Stromal cell of bone marrow (primary cell): ENCODE measurements around the gene KCNN1.
A peak's percentile ranks its signal among the peaks of the same experiment; 100 is the strongest.

ENCODE experiments used
- DNase-seq: peaks from one replicate; pipeline ENCODE4 v3.0.0-alpha.2; 2012; ENCODE audit warnings: low read depth

Gene KCNN1

DNA sequence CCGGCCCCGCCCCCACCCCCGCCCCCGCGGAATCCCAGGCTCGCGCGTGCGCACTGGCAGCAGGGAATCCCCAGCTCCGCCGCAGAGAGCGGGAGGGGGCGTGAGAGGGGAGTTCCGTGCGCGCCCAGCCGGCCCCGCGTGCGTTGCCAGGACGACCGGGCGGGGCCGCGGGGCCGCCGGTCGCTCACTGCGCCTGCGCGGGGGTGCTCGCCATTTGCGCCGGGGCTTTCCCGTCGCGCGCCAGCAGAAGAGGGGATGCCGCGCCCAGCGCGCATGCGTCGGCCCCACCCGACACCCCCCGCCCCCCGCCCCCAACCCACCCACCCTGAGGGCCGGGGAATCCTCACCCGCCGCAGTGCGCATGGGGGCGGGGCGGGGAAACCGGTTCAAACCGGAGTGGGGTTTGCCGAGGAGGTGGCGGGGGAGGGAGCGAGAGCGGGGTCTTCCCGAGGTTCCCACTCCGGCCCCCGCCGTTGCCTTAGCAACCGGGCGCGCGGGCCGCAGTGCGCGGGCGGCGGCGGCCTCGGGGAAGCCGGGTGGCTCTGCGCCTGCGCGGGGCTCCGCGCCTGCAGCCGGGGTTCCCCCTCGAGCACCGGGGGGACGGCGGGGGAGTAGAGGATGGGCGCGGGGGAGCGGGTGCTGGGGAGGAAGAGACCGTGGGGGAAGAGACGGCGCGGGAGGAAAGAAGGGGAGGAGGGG lies 18.9 kb upstream of the KCNN1 start:
- peak; percentile 80 for DNase-seq

DNA sequence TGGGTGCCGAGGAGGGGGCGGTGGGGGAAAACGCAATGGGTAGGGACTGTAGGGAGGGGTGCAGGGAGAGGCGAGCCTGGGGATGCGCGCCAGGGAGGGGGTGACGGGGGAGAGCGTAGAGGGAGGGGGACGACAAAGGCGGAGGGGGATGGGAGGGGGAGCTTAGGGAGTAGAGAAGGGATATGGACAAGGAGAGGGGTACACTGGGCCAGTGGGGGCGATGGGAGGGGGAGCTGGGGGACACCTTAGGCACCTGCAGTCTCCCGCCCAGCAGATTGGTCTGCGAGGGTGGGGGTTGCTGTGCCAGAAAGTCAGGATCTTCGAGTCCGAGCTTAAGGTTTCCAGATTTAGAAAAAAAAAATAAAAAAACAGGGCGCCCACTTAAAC lies 18.4 kb upstream of the KCNN1 start:
- DNase-seq: no peak

DNA sequence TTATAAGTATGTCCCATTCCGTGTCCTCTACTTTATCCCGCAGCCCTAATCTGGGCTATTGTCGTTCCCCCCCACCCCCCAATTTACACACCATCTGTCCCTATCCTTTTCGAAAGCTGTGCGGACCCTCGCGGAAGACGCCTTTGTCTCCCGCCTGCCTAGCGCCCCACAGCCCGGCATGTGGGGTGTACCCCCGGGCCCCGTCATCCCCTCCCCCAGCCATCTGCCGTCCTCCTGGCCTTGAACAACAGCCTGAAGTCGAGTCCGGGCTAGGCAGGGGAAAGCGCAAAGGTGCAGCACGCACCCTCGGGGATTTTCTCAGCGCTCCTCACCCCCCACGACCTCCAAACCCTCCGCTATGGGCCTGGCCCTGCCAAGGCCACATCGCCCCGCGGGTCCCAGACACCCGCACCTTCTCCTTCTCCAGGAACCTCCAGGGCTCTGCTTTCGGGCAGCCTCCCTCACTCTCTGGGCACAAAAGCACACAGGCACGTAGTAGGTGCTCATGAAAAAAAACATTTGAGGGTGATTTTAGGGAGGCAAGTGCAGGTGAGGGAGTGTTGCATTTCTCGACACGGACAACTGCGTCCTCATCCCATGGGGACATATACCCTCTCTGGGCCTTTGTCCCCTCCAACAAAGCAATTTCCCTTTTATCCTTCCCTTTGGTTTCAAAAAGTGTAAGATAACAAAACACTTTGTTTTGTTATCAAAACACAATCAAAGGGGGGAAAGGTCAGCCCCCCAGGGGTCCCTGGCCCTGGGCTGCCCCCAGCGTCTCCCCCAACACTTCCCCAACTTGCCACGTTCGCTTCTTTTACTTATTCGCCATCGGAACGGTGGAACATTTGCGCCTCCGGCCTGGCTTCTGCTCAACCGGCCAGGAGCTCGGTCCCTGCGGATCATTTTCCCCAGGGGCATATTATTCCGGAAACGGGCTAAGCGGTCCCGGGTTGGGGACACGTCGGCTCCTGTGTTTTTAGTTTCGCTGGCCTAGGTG lies 17.7 kb upstream of the KCNN1 start:
- no peak for DNase-seq

DNA sequence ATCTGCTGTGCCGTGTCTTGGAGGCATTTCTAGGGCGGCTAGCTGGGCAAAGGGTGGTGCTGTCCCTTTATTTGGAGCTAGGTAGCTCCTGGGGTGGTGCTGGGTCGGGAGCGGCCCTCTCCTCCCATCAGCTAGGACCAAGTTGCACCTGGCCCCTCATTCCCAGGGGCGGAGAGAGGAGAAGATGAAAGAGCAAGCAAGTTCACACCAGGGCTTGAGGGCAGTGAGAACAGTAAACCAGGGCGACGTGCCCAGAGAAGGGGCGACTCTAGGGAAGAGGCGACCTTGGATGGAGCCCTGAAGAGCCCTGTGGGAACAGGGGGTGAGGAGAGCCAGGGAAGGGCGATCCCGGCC lies 17.0 kb upstream of the KCNN1 start:
- no peak for DNase-seq

DNA sequence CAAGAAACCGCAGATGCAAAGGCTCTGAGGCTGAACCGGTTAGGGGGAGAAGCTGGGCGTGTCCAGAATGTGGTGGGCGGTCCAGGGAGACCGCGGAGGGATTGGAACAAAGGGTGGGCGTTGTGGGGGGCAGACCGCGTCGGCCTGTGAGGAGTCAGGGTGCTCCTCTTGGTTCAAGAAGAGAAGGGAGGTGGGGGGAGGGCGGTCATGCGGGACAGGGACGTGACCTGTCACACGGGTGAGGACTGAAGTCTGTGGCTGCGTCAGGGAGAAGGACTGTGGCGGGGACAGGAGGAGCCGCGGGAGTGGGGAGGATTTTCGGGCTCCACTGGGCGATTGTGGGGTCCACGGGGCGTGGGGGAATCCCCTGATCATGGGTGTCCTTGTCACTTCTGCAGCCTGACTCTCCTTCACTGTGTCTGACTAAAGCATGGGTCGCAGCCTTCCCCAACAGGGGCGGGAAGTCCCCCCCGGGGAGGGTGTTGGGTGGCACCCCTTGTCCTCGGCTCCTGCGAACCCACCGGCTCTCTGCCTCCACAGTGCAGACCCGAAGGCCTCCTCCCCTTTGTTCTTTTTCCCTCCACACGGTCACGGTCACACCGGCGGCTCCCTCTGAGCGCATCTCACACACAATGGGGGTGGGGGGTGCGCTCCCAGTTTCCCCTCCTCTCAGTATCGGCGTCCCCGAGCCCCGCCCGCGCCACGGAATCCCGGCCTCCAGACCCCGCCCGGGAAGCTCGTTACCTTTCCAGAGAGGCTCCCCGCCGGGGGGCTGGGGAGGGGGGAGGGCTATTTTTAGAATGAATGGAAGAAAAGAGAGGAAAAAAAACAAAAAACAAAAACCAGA lies 16.4 kb upstream of the KCNN1 start:
- DNase-seq: no peak

DNA sequence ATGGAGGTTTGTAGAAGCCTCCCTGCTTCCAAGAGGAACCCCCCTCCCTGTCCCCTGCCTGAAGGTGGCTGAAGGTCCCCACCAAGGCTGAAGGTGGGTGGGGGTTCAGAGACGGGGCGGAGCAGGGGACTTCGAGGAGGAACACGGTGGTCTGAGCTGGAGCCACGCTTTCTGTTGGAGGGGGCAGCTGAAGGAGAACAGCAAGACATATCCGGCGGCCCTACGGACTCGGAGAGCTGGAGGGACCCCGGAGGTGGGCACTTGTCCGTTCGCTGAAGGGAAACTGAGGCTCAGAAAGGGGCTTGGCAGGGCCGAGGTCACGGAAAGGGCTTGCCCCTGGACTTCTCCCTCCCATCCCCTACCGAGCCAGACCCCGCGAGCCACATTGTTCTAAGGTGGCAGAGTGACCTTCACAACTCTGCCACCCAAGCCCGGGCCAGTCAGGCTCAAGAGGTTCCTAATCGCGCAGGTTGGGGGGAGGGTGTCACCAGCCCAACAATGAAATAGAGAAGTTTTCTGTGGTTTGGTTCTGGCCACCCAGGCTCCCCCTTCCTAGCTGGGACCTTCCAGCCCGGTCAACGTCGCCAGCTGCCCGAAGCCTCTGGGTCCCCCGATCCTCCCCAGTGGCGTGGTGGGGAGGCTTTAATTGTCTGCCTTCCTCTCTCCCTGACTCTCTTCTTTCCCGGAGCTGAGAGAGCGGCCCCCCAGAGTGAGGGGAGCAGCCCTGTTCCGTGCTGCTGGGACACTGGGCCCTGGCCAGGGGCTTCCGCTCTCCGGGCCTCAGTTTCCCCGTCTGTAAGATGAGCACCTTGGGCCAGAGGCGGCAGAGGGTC lies 15.5 kb upstream of the KCNN1 start:
- no peak for DNase-seq

DNA sequence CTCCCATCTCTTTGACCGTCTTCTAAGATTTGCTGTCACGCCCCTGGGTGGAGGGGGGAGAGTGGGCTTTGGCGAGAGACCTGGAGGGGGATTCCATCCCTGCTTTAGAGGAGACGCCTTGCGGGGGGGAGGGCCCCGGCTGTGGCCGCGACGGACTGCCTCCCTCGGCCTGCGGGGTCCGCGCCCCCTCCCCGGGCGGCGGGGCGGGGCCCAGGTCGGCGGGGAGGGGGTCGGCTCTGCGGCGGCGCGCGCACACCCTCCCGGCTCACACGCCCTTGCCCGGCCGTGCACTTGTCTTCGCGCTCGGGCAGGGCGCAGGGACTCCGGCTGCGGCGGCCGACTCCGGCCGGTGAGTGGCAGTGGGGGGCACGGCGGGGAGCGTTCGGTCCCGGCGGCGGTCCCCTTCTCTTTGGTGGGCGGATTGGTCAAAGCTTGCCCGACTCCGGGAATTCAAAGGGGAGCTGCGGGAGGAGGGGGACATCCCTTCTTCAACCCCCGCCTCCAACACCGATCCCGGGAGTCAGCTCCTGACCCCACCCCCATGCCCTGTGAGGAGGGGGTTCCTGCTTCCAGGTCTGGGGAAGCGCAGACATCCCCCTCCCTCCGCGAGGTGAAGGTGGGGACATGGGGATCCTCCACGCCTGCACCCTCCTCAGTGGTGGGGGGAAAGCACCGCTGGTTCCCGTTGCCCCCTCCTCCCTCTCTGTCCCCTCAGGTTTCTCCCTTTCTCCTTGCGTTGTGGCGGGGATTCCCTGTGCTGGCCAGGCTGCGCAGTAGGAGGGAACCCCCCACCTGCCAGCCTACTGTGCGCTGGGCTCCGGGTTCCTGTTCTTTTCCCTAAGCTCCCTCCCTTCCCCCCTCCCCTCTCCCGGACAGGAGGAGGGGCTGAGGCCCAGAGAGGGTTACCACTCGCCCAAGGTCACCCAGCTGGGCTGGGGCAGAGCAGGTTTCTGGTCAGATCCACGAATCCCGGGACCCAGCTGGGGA lies 14.6 kb upstream of the KCNN1 start:
- no peak for DNase-seq

DNA sequence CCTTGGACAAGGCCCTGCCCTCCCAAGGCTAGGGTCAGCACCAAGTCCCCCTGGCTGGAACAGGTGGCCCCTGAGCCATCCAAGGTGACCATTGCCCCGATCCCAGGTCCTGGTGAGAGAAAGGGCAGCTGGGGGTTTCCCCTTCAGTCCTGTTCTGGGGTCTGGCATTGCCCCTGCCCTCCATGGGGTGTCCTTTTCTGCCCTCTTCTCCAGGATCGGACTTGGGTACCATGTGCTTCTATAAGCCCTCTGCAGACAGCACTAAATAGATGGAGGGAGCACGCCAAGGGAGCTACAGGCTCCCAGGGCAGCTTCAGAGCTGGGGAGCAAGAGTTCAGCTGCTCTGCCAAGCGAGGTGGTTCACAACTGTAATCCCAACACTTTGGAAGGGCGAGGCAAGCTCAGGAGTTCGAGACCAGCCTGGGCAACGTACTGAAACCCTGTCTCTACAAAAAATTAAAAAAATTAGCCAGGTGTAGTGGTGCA lies 13.5 kb upstream of the KCNN1 start:
- no peak for DNase-seq

DNA sequence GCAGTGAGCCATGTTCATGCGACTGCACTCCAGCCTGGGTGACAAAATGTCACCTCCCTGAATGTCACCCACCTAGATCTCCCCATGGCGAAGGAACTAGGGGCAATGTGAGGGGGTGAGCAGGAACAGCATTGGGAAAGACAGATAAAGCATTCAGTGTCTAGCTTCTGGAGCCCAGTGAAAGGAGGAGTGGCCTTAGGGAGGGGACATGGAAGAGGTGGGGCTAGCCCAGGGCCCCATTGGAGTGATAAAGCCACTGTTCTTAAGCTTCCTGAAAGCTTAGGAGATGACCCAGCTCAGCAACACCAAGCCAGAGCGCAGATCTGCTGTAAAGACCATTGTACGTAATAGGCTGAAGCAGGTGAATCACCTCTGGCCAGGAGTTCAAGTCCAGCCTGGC lies 13.0 kb upstream of the KCNN1 start:
- DNase-seq: no peak

DNA sequence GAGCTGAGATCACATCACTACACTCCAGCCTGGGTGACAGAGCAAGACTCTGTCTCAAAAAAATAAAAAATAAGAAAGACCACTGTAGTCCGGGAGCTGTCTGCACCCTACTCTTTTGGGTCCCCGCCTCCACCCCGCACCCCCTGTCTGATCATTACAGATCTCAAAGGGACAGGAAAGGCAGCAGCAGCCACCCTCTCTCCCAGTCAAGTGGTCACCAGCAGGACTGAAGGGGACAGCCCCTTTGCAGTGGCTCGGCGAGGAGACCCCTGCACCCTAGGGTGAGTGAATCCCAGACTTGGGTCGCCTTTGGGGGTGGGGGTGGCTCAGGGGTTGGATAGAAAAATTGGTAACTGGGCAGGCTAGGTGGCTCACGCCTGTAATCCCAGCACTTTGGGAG lies 12.5 kb upstream of the KCNN1 start:
- DNase-seq: no peak

DNA sequence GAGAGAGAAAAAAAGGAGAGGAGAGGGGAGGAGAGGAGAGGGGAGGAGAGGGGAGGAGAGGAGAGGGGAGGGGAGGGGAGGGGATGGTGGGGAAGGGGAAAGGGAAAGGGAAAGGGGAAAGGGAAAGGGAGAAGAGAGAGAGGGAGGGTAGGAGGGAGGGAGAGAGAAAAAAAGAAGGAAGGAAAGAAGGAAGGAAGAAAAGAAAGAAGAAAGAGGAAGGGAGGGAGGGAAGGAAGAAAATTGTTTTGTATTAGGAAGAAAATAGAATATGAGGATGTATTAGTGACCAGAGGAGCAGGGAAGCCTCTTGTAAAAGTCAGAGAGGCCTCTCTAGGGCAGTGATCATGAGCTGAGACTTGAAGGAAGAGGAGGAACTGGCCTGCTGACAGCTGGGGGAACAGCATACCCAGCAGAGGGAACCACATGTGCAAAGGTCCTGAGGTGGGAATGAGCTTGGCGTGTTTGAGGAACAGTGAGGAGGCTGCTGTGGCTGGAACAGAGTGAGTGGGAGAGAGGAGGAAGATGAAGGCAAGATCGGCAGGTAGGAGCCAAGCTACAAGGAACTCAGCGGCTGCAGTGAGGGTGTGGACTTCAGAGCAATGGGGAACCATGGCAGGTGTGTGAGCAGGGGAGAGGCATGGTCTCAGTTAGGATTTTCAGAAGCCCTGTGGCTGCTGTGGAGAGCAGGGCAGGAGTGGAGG lies 9.6 kb upstream of the KCNN1 start:
- DNase-seq: no peak

DNA sequence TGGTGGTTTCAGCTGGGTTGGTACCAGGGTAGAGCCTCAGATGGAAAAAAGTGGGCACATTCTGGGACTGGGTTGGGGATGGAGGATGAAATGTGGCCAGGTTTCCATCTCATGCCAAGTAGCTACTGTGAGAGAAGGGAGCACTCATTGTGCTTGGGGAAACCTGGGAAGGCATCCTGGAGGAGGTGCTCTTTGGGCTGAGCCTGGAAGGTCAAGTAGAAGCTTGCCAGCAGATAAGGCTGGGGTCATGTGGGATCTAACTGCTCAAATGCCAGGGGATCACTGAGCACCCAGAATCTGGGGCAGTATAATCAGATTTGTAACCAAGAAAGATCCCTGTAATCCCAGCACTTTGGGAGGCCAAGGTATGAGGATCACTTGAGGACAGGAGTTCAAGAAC lies 9.0 kb upstream of the KCNN1 start:
- no peak for DNase-seq

DNA sequence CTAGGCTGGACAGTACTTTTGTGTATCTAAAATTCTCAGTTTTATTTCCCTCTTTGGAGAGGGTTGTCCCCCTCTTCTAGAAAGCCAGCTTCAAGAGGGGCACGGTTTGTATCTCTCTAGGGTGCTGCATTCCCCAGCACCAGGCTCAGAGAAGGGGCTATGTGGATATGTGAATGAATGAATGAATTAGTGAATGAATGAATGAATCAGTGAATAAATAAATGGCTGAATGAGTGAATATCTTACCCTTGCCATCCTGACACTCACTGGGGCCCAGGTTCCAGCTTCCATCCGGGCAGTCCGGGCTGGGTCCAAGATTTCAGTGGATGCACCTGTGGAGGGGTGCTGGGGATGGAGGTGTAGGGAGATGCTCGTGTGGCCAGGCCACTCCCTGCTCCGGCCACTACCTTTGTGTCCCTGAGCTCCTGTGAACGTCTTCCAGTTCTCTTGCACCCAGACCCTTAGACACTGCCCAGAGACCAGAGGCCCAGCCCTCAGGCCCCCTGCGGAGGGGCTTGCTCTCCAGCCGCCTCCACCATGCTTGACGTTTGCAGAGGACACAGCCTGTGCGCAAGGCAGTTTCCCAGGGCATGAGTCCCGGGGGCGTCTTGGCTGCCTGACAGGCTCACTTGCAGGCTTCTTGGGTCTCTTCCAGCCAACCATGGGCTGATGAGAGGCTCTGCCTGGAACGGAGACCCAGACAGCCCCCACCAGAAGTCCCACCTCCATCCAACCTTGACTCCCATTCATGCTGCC lies 2.8 kb upstream of the KCNN1 start:
- DNase-seq: no peak

DNA sequence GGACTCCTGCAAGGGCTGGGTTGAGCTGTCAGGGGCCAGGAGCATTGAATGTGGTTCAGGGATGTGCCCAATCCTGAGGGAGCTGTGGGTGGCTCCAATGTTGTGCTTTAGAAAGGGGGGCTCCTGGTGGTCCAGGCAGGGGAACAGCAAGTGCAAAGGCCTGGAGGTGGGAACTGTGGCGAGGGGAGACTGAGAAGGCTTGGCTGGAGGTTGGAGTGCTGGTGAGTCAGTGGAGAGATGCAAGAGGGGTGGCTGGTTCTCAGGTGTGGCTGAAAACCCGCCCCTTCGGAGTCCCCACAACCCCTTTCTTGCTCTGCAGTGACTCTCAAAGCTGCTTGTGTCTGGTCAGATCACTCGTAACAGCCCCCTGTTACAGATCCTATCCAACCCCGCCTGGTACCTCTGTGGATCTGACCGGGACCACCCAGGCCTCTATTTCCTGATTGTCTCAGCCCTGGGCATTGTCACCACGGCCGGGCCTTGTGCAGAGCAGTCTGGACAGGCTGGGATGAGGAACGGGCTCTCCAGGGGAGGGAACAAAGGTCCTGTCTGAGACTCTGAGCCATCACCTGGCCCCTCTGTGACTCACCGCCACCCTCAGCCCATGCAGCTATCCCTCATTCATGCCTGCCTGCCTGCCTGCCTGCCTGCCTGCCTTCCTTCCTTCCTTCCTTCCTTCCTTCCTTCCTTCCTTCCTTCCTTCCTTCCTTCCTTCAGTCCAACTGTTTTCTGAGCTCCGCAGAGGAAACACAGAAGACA lies 1.4 kb upstream of the KCNN1 start:
- no peak for DNase-seq

DNA sequence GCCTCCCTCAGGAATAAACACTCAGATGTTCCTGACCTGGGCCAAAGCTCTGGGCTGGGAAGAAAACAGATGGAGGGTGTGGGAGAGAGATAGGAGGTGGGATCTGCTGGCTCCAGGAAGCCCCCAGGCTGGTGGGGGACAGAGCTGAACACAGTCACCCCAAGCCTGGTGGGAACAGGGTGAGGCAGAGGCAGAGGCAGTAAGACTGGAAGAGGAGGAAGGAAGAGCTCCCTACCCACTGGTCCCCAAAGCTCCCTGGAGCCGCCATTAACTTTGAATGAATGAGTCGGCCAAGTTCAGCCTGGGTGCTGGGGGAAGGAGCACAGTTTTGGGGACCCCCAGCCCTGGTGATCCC lies 801 bp upstream of the KCNN1 start:
- no peak for DNase-seq

DNA sequence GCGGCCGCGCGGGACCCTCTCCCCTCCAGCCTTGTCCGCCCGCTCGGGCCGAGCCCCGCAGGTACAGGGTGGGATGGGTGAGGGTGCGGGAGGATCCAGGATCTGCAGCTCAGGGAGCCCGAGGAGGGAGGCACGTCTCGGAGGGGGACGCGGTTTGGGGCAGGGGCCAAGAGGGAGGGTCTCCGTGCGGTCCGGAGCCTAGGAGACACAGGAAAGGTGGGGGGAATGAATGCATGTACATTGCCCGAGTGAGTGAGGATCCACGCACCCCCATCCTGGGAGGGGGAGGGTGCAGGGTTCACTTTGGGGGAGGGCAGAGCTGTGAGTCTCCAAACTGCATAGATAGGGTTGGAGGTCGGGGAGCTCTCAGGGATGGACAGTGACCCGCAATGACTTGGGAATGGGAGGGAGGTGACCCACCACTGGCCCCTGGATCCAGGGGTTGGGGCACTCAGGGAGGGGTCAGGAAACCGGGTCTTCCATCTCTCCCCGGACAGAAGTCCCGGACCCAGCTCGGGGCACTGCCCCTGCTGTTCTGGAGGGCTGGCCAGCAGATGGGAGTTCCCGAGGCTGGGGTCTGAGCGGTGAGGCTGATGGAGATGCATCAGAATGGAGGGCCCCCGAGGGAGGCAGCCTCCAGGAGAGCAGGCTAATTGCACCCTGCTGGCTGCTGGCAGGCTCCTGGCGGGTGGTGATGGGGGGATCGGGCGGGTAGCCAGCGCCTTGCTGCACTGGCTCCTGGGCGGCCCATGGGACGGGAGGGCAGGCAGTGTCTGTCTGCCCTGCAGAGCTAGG lies 547 bp downstream of the KCNN1 start:
- no peak for DNase-seq

DNA sequence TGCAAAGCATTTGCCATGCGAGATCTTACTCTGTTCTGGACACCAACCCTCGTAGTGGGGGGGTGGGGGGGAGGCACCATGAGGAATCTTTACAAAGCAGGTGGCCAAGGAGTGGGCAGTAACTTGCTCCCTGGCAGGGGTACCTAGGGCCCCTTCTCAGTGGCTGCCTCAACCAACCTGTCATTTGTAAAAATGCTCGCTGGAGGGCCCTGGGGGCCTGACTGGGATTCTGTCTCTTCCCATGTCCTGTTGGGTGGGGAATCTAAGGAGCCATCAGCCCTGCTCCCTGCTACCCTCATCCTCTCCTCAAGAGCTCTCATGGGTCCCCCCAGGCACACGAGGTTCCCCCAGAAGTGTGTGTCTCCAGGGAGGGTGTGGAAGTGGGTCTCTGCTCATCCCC lies 1.5 kb downstream of the KCNN1 start:
- no peak for DNase-seq
